Measurements from ENCODE around the gene ATG13. TPM values are rescaled to one million over a fixed set of nuclear protein-coding genes. Genes with fewer than 3 reads are reported as not detected.

Gene ATG13
- total and polyA plus RNA-seq, 2 experiments from 2014 or later: 32.9 to 71.1 TPM

DNA sequence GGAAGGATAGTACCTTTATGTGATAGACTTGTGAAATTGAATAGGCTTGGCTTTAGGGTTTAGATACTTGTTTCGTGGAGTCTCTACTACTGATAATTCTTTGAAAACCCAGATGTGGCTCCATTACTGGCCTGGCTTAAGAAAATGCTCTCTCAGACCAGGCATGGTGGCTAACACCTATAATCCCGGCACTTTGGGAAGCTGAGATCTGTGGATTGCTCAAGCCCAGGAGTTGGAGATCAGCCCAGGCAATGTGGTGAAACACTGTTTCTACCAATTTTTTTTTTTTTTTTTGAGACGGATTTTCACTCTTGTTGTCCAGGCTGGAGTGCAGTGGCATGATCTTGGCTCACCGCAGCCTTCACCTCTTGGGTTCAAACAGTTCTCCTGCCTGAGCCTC lies 40.9 kb downstream of the ATG13 start (continued):
- TF ChIP-seq EZH2phosphoT487 (IDR thresholded peaks at IDR 0.05; ENCODE audit: unreplicated experiment) (no peak), REST (IDR thresholded peaks at IDR 0.05; ENCODE audit: unreplicated experiment) (no peak)

DNA sequence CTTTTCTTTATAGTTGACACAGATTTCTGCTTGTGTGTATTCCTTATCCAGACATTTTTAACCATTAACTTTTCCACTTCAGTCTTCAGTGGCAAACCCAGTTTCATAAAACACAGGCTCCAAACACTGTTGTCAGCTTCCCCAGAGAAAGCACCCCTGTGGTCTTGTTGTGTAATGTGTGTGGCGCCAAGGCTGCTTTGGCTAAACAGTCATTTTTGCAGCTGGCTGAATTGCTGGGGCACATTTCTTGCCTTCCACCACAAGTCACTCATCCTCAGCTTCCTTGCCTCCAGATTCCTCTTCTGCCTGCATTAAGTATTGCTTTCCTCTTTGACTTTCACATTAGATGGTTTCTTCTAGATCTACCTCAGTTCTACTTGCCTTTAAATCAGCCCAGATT lies 42.6 kb downstream of the ATG13 start:
- no peaks in the 10 kb centered on the region for H3K27me3 Mint-ChIP-seq (ENCODE audit: insufficient read depth, low read depth, poor library complexity)
- peaks cover 37% of the 10 kb centered on the region for H3K36me3 ChIP-seq (ENCODE audit: insufficient read depth)

More for the DNA sequence above, 42.6 kb downstream of the ATG13 start:
- Histone ChIP-seq H4K20me1 (replicated peaks; ENCODE audit: insufficient read depth) (no peaks in the 10 kb centered on the region; the same call in 1 of the 2 replicates), H3F3A (replicated peaks; ENCODE audit: low read depth) (0 out of 2 replicates have a peak, but pooled peaks cover 4% of the 10 kb centered on the region), H2AFZ (no peak overlapping the region), H3K4me3 (no peak overlapping the region), H3K79me2 (replicated peaks; ENCODE audit: insufficient read depth) (no peaks in the 10 kb centered on the region), H3K9me2 (ENCODE audit: insufficient read depth) (no peaks in the 10 kb centered on the region), H3K4me1 (ENCODE audit: insufficient read depth) (no peaks in the 10 kb centered on the region), H3K4me2 (no peak overlapping the region), H3K27me3 (ENCODE audit: insufficient read depth) (no peaks in the 10 kb centered on the region), H3K27ac (ENCODE audit: low read depth) (no peak overlapping the region)
- Mint-ChIP-seq H3K36me3 (ENCODE audit: low read depth) (peaks cover 53% of the 10 kb centered on the region), H3K27ac (no peak overlapping the region), H3K4me3 (no peak overlapping the region), H3K4me1 (no peaks in the 10 kb centered on the region), H3K9me3 (no peaks in the 10 kb centered on the region)
- no peak for ATAC-seq
- DNase-seq (ENCODE audit: low spot score): no peak
- TF ChIP-seq EZH2phosphoT487 (IDR thresholded peaks at IDR 0.05; ENCODE audit: unreplicated experiment): no peak
- no peak for TF ChIP-seq CTCF (conservative IDR thresholded peaks at IDR 0.05; ENCODE audit: low read depth in 2 of 2)
- TF ChIP-seq POLR2AphosphoS5 (IDR thresholded peaks at IDR 0.05; ENCODE audit: low read depth): no peak
- no peak for TF ChIP-seq ZNF331 (CRISPR knock-in tag; IDR thresholded peaks at IDR 0.05; ENCODE audit: low read depth)
- TF ChIP-seq CREB1 (CRISPR knock-in tag; IDR thresholded peaks at IDR 0.05; ENCODE audit: low read depth): no peak
- no peak for TF ChIP-seq JUNB (IDR thresholded peaks at IDR 0.05; ENCODE audit: unreplicated experiment)
- no peak for TF ChIP-seq EZH2 (IDR thresholded peaks at IDR 0.05; ENCODE audit: low read depth, unreplicated experiment)
